Measurements from ENCODE around the gene RUSC2. TPM values are rescaled to one million over a fixed set of nuclear protein-coding genes. Genes with fewer than 3 reads are reported as not detected.

The RUSC2 gene, protein sequence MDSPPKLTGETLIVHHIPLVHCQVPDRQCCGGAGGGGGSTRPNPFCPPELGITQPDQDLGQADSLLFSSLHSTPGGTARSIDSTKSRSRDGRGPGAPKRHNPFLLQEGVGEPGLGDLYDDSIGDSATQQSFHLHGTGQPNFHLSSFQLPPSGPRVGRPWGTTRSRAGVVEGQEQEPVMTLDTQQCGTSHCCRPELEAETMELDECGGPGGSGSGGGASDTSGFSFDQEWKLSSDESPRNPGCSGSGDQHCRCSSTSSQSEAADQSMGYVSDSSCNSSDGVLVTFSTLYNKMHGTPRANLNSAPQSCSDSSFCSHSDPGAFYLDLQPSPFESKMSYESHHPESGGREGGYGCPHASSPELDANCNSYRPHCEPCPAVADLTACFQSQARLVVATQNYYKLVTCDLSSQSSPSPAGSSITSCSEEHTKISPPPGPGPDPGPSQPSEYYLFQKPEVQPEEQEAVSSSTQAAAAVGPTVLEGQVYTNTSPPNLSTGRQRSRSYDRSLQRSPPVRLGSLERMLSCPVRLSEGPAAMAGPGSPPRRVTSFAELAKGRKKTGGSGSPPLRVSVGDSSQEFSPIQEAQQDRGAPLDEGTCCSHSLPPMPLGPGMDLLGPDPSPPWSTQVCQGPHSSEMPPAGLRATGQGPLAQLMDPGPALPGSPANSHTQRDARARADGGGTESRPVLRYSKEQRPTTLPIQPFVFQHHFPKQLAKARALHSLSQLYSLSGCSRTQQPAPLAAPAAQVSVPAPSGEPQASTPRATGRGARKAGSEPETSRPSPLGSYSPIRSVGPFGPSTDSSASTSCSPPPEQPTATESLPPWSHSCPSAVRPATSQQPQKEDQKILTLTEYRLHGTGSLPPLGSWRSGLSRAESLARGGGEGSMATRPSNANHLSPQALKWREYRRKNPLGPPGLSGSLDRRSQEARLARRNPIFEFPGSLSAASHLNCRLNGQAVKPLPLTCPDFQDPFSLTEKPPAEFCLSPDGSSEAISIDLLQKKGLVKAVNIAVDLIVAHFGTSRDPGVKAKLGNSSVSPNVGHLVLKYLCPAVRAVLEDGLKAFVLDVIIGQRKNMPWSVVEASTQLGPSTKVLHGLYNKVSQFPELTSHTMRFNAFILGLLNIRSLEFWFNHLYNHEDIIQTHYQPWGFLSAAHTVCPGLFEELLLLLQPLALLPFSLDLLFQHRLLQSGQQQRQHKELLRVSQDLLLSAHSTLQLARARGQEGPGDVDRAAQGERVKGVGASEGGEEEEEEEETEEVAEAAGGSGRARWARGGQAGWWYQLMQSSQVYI (N-terminal part only)
- 44.2 and 47.0 TPM in 2 replicates for total RNA-seq

DNA sequence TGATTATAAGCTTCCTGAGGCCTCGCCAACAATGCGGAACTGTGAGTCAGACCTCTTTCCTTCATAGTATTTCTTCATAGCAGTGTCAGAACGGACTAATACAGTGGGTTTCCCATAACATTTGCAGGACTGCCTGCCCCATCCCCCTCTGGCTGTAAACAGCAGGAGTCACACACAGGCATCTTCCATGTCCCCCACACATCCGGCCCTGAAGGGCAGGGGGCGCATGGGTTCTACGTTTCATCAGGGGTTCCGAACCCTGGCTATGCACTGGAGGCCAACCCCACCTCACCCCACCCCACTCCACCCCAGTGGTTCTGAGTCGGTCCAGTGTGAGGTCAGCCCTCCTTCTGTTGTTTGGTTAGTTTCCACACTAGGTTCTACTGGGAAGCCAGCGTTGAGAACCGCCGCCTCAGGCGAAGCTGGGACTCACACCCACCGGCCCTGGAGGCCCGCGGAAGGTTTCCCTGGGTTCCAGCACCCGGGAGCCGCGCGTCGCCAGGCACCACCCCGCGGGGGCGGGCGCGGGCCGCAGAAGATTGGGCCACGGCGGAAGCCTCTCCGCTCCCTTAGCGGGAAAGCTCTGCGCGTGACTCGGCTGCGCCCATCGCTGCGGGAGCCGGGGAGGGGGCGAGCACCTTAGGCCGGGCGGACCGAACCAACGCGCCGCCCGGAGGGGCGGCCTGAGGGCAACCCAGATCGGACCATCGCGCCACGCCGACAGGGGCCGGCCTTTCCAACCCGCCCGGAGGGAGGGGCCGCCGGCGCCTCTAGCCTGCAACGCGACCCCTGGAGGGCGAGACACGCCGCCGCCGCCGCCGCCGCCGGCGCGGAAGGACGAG, at the start of gene RUSC2:
RUSC2 (plus strand) TSS at position 799 of the 842 bp plus-strand sequence. CDS start 56,411 bp downstream, outside the sequence.

Other genes with a start within 250 kb of the RUSC2 start
- 9.2 and 10.3 TPM in 2 replicates for gene TESK1, start 115.2 kb downstream of the RUSC2 start, total RNA-seq
- not detected in 2 replicates for gene CD72, start 128.3 kb downstream of the RUSC2 start, total RNA-seq
- not detected in 2 replicates for gene SIT1, start 160.8 kb downstream of the RUSC2 start, total RNA-seq
- gene RMRP, start 167.9 kb downstream of the RUSC2 start, total RNA-seq: 1,920 and 1,967 TPM in 2 replicates
- 13.1 and 25.2 TPM in 2 replicates for gene CCDC107, start 168.2 kb downstream of the RUSC2 start, total RNA-seq
- gene ARHGEF39, start 175.1 kb downstream of the RUSC2 start, total RNA-seq: 3.1 and 3.5 TPM in 2 replicates
- not detected in 2 replicates for gene CA9, start 183.8 kb downstream of the RUSC2 start, total RNA-seq
- 6.3 and 13.4 TPM in 2 replicates for gene TPM2, start 199.8 kb downstream of the RUSC2 start, total RNA-seq
- 266 and 304 TPM in 2 replicates for gene TLN1, start 242.1 kb downstream of the RUSC2 start, total RNA-seq
- gene CREB3, start 242.6 kb downstream of the RUSC2 start, total RNA-seq: 74.7 and 85.8 TPM in 2 replicates

All from mammary microvascular endothelial cell (primary cell).